IMR-90 (cell line): Measurements from ENCODE around the gene XKRX. TPM values are rescaled to one million over a fixed set of nuclear protein-coding genes. Genes with fewer than 3 reads are reported as not detected.

Source experiments
- ATAC-seq: fragments of 200-7000 bp; cut with Tn5 transposase; 2 replicates; pipeline ENCODE4 v1.9.1; 2020; ENCODE audit warnings: low read depth, mild to moderate bottlenecking, moderate library complexity
- BruUV-seq: library from RNA; stranded (reverse); fragments of 400-500 nt; replicated peaks from 2 replicates; lab custom pipeline; 2021; lab: Mats Ljungman, UMichigan
- CTCF ChIA-PET: fragments of 300-600 bp; formaldehyde crosslinking; extraction: SDS; loops from one replicate; lab custom pipeline; 2021; ENCODE audit warnings: antibody characterized with exemption; lab: Yijun Ruan, JAX
- POLR2A ChIA-PET: fragments of 300-600 bp; sonication (Branson Sonifier 250); formaldehyde crosslinking; loops from one replicate; lab custom pipeline; 2022; ENCODE audit warnings: antibody characterized with exemption; ENCODE audit not compliant: unreplicated experiment; lab: Charles Lee
- DNase-seq: peaks from one replicate; pipeline ENCODE4 v3.0.0; 2013
- H2AFZ ChIP-seq: replicated peaks from 2 replicates; pipeline ENCODE3; 2013; ENCODE audit warnings: low read length, mild to moderate bottlenecking; ENCODE audit not compliant: poor library complexity
- H2AK5ac ChIP-seq: 2 replicates; pipeline ENCODE4 v1.6.1; 2013; ENCODE audit warnings: low read depth, low read length, inconsistent platforms
- H2AK9ac ChIP-seq: replicated peaks from 2 replicates; pipeline ENCODE3; 2013; ENCODE audit warnings: mild to moderate bottlenecking, low read depth, low read length, moderate library complexity; ENCODE audit not compliant: poor library complexity
- H2BK120ac ChIP-seq: 2 replicates; pipeline ENCODE4 v1.6.1; 2013; ENCODE audit warnings: low read depth, low read length, inconsistent platforms
- H2BK15ac ChIP-seq: 3 replicates; pipeline ENCODE4 v1.6.1; 2013; ENCODE audit warnings: low read depth, low read length, inconsistent platforms
- H2BK20ac ChIP-seq: 2 replicates; pipeline ENCODE4 v1.6.1; 2013; ENCODE audit warnings: low read depth, mild to moderate bottlenecking, inconsistent platforms, low read length, moderate library complexity
- H2BK5ac ChIP-seq: 2 replicates; pipeline ENCODE4 v1.6.1; 2013; ENCODE audit warnings: mild to moderate bottlenecking, low read depth, low read length, inconsistent platforms; ENCODE audit not compliant: poor library complexity, severe bottlenecking
- H3K14ac ChIP-seq: replicated peaks from 2 replicates; pipeline ENCODE4 v1.6.1; 2013; ENCODE audit warnings: low read depth, low read length, inconsistent platforms
- H3K18ac ChIP-seq: 2 replicates; pipeline ENCODE4 v1.6.1; 2013; ENCODE audit warnings: low read depth, low read length, control low read depth
- H3K23ac ChIP-seq: 2 replicates; pipeline ENCODE4 v1.6.1; 2013; ENCODE audit warnings: low read depth, low read length, inconsistent platforms
- H3K27ac ChIP-seq: 2 replicates; pipeline ENCODE4 v1.5.1; 2013; ENCODE audit warnings: mild to moderate bottlenecking, control low read depth, low read length; ENCODE audit not compliant: insufficient read depth
- H3K27me3 ChIP-seq: 2 replicates; pipeline ENCODE4 v1.6.1; 2013; ENCODE audit warnings: low read length; ENCODE audit not compliant: control insufficient read depth, insufficient read depth
- H3K36me3 ChIP-seq: 2 replicates; pipeline ENCODE4 v1.6.1; 2013; ENCODE audit warnings: low read length, mixed read lengths; ENCODE audit not compliant: control insufficient read depth, insufficient read depth
- H3K4ac ChIP-seq: 2 replicates; pipeline ENCODE4 v1.6.1; 2013; ENCODE audit warnings: low read depth, low read length, inconsistent platforms
- H3K4me1 ChIP-seq: 2 replicates; pipeline ENCODE4 v1.6.1; 2013; ENCODE audit warnings: low read length, mixed read lengths; ENCODE audit not compliant: control insufficient read depth, insufficient read depth
- H3K4me2 ChIP-seq: 2 replicates; pipeline ENCODE4 v1.6.1; 2013; ENCODE audit warnings: low read depth, mild to moderate bottlenecking, control low read depth, low read length, moderate library complexity
- H3K4me3 ChIP-seq: 2 replicates; pipeline ENCODE4 v1.5.1; 2013; ENCODE audit warnings: low read depth, mild to moderate bottlenecking, control low read depth, low read length, moderate library complexity; ENCODE audit not compliant: insufficient read depth
- H3K56ac ChIP-seq: 2 replicates; pipeline ENCODE4 v1.6.1; 2013; ENCODE audit warnings: low read length, inconsistent platforms; ENCODE audit not compliant: insufficient read depth; ENCODE audit errors: extremely low read depth
- H3K79me1 ChIP-seq, 2 experiments: 2 replicates each; pipeline ENCODE4 v1.6.1; 2013; ENCODE audit warnings: low read length in 2 of 2, inconsistent platforms in 1 of 2, low read depth in 1 of 2
- H3K9ac ChIP-seq: 2 replicates; pipeline ENCODE4 v1.6.1; 2013; ENCODE audit warnings: low read depth, low read length, control low read depth
- H3K9me1 ChIP-seq: 2 replicates; pipeline ENCODE4 v1.6.1; 2013; ENCODE audit warnings: low read length, inconsistent platforms; ENCODE audit not compliant: insufficient read depth
- H3K9me3 ChIP-seq: 2 replicates; pipeline ENCODE4 v1.6.1; 2013; ENCODE audit warnings: low read length; ENCODE audit not compliant: control insufficient read depth, insufficient read depth
- H4K20me1 ChIP-seq: 2 replicates; pipeline ENCODE4 v1.6.1; 2013; ENCODE audit warnings: low read length, inconsistent platforms; ENCODE audit not compliant: insufficient read depth
- H4K5ac ChIP-seq: 2 replicates; pipeline ENCODE4 v1.6.1; 2013; ENCODE audit warnings: mild to moderate bottlenecking, low read depth, low read length, control low read depth
- H4K8ac ChIP-seq, 2 experiments: 2 replicates each; pipeline ENCODE4 v1.6.1; 2013; ENCODE audit warnings: low read depth in 2 of 2, low read length in 2 of 2, control low read depth in 1 of 2, inconsistent platforms in 1 of 2
- H4K91ac ChIP-seq: 2 replicates; pipeline ENCODE4 v1.6.1; 2013; ENCODE audit warnings: low read depth, low read length, inconsistent platforms; ENCODE audit not compliant: insufficient read depth
- BHLHE40 ChIP-seq: fragments of 150-350 bp; IDR thresholded peaks from 2 replicates; pipeline ENCODE4 v1.6.1; 2016; ENCODE audit warnings: mild to moderate bottlenecking, low read depth, low read length
- CEBPB ChIP-seq: IDR thresholded peaks from 2 replicates; pipeline ENCODE4 v1.6.1; 2012; ENCODE audit warnings: low read depth, low read length, improper control_type of control experiment
- CHD1 ChIP-seq: IDR thresholded peaks from 2 replicates; pipeline ENCODE4 v1.6.1; 2012; ENCODE audit warnings: low read depth, low read length, improper control_type of control experiment
- CTCF ChIP-seq: conservative IDR thresholded peaks from 2 replicates; pipeline ENCODE4 v1.5.1; 2012; ENCODE audit warnings: mild to moderate bottlenecking, low read depth, low read length, improper control_type of control experiment
- ELK1 ChIP-seq: fragments of 150-350 bp; IDR thresholded peaks from 2 replicates; pipeline ENCODE4 v1.6.1; 2016; ENCODE audit warnings: low read depth, mild to moderate bottlenecking, low read length, moderate library complexity, borderline replicate concordance
- FOS ChIP-seq: fragments of 150-350 bp; IDR thresholded peaks from 2 replicates; pipeline ENCODE4 v1.6.1; 2016; ENCODE audit warnings: low read depth, low read length
- MAFK ChIP-seq: IDR thresholded peaks from 2 replicates; pipeline ENCODE4 v1.6.1; 2012; ENCODE audit warnings: low read depth, low read length, improper control_type of control experiment
- MAZ ChIP-seq: IDR thresholded peaks from 2 replicates; pipeline ENCODE4 v1.6.1; 2012; ENCODE audit warnings: low read depth, mild to moderate bottlenecking, low read length, improper control_type of control experiment, moderate library complexity, borderline replicate concordance
- MXI1 ChIP-seq: IDR thresholded peaks from 2 replicates; pipeline ENCODE4 v1.6.1; 2012; ENCODE audit warnings: low read depth, mild to moderate bottlenecking, low read length, moderate library complexity, borderline replicate concordance
- NFE2L2 ChIP-seq: fragments of 150-350 bp; IDR thresholded peaks from 2 replicates; pipeline ENCODE4 v1.6.1; 2016; ENCODE audit warnings: low read depth, mild to moderate bottlenecking, low read length
- POLR2A ChIP-seq: IDR thresholded peaks from 2 replicates; pipeline ENCODE4 v1.6.1; 2012; ENCODE audit warnings: mild to moderate bottlenecking, low read depth, low read length
- RAD21 ChIP-seq: IDR thresholded peaks from 2 replicates; pipeline ENCODE4 v1.6.1; 2012; ENCODE audit warnings: low read length, improper control_type of control experiment
- RCOR1 ChIP-seq: IDR thresholded peaks from 2 replicates; pipeline ENCODE4 v1.6.1; 2012; ENCODE audit warnings: mild to moderate bottlenecking, low read length, improper control_type of control experiment; ENCODE audit not compliant: insufficient replicate concordance
- RFX5 ChIP-seq: IDR thresholded peaks from 2 replicates; pipeline ENCODE4 v1.8.0; 2012; ENCODE audit warnings: low read depth, mild to moderate bottlenecking, low read length, moderate library complexity
- SMC3 ChIP-seq: fragments of 150-350 bp; IDR thresholded peaks from 2 replicates; pipeline ENCODE4 v1.6.1; 2016; ENCODE audit warnings: low read depth, mild to moderate bottlenecking, antibody characterized with exemption, low read length, moderate library complexity
- USF2 ChIP-seq: fragments of 150-350 bp; IDR thresholded peaks from 2 replicates; pipeline ENCODE4 v1.6.1; 2017; ENCODE audit warnings: mild to moderate bottlenecking, antibody characterized with exemption, low read length, low read depth
- WGBS, 2 experiments: methylation state at CpG; one replicate each; pipeline versions ENCODE4 v1.1.5 to v1.1.7; 2013; ENCODE audit warnings: missing lambda C conversion rate in 2 of 2; ENCODE audit not compliant: insufficient read length in 1 of 2; ENCODE audit errors: extremely low coverage in 2 of 2; 5-methylcytosine and 5-hydroxymethylcytosine counted together
- dilution Hi-C: fragments of 300-500 bp; cut with HindIII; formaldehyde crosslinking; loops from one replicate; pipeline ENCODE4 v1.14.3; 2018; ENCODE audit warnings: low sequenced_read_pairs; ENCODE audit not compliant: unreplicated experiment
- in situ Hi-C: fragments of 300-500 bp; cut with MboI; formaldehyde crosslinking; loops from 3 replicates; pipeline ENCODE4 v1.14.3; 2019; ENCODE audit warnings: low sequenced_read_pairs, inconsistent platforms, mixed read lengths
- intact Hi-C: fragments of 100-400 bp; cut with micrococcal nuclease; formaldehyde crosslinking; loops from 2 replicates; pipeline ENCODE4 v1.10.0; 2022
- polyA plus RNA-seq, 3 experiments: library from polyadenylated mRNA; depleted of rRNA; stranded (reverse); fragments of >200 nt; gene quantifications; 2 replicates each; pipeline ENCODE4 v1.2.3, GENCODE V29; 2012; ENCODE audit warnings: low replicate concordance in 1 of 3
- total RNA-seq: library from RNA; depleted of rRNA; stranded (reverse); fragments of >200 nt; gene quantifications from 2 replicates; pipeline ENCODE4 v1.2.3, GENCODE V29; 2012

XKRX gene
- total and polyA plus RNA-seq, 2 of the 4 experiments (the other 2 are of a cell fraction): 0.39 to 0.90 TPM

GRCh38 chrX:100924375-100924774, 4.3 kb downstream of the XKRX start:
- Histone ChIP-seq H3K4ac (no peak overlapping the region), H3K9me3 (no peaks in the 10 kb centered on the region), H2AFZ (no peak overlapping the region), H3K27me3 (peaks cover 4% of the 10 kb centered on the region; the same call in 1 of the 2 replicates), H2BK20ac (no peak overlapping the region), H4K91ac (no peak overlapping the region), H3K9me1 (no peaks in the 10 kb centered on the region), H3K23ac (no peak overlapping the region), H3K27ac (no peak overlapping the region), H3K9ac (no peak overlapping the region), H2BK5ac (no peak overlapping the region), H2AK9ac (no peak overlapping the region), H3K36me3 (no peaks in the 10 kb centered on the region), H4K5ac (no peak overlapping the region), H2BK120ac (no peak overlapping the region), H3K4me3 (no peak overlapping the region), H3K4me2 (no peak overlapping the region), H2AK5ac (no peak overlapping the region), H3K14ac (no peak overlapping the region), H2BK15ac (no peak overlapping the region), H3K4me1 (no peaks in the 10 kb centered on the region), H3K18ac (no peak overlapping the region), H3K79me1 (no peaks in the 10 kb centered on the region), H4K8ac (no peak overlapping the region), H3K56ac (no peak overlapping the region), H4K20me1 (no peaks in the 10 kb centered on the region)
- DNase-seq: no peak
- no CpG with 5 or more reads among the region's 3 CpGs for WGBS, 2 experiments
- intact Hi-C loops (no loop called here), dilution Hi-C loops (no loop called here), in situ Hi-C loops (no loop called here)
- ChIA-PET POLR2A (no interaction called here), CTCF (interaction anchor here (1.2 kb wide), 1 partner anchor 16 kb away, joined by 3 read pairs; no protein-coding TSS in a partner anchor)
- no peak for TF ChIP-seq FOS
- TF ChIP-seq MAFK: no peak
- TF ChIP-seq CEBPB: no peak
- TF ChIP-seq ELK1: no peak
- TF ChIP-seq MXI1: no peak
- TF ChIP-seq CTCF: no peak
- TF ChIP-seq NFE2L2: no peak
- no peak for TF ChIP-seq MAZ
- TF ChIP-seq RFX5: no peak
- TF ChIP-seq USF2: no peak
- no peak for TF ChIP-seq SMC3
- TF ChIP-seq BHLHE40: no peak
- TF ChIP-seq POLR2A: no peak
- TF ChIP-seq CHD1: no peak
- TF ChIP-seq RAD21: no peak
- TF ChIP-seq RCOR1: no peak
- no peak for ATAC-seq
- BruUV-seq: no TSS peak
